HG03342 (cell line): ENCODE results near the gene QRFP.

Source experiments
- ATAC-seq: cut with Tn5 transposase; IDR thresholded peaks from one replicate; pipeline ENCODE4 v1.9.1; 2021; ENCODE audit warnings: mild to moderate bottlenecking, moderate library complexity; ENCODE audit not compliant: unreplicated experiment

Gene QRFP

GRCh38 chr9:130874783-130875182, 21.8 kb downstream of the QRFP start:
- no peak for ATAC-seq

- no peak for ATAC-seq
Measured at GRCh38 chr9:130873966-130874365, 22.6 kb downstream of the QRFP start.

- no peak for ATAC-seq
Measured at GRCh38 chr9:130872912-130873503, 23.6 kb downstream of the QRFP start.

- no peak for ATAC-seq
Measured at GRCh38 chr9:130872508-130872907, 24.1 kb downstream of the QRFP start.

GRCh38 chr9:130872093-130872492, 24.5 kb downstream of the QRFP start:
- ATAC-seq: no peak

- ATAC-seq: no peak
Measured at GRCh38 chr9:130871395-130872062, 25.1 kb downstream of the QRFP start.

GRCh38 chr9:130870491-130871381, 25.9 kb downstream of the QRFP start:
- no peak for ATAC-seq

GRCh38 chr9:130869250-130869649, 27.4 kb downstream of the QRFP start:
- no peak for ATAC-seq

- ATAC-seq: no peak
Measured at GRCh38 chr9:130868230-130868629, 28.4 kb downstream of the QRFP start.

GRCh38 chr9:130867556-130867955, 29.1 kb downstream of the QRFP start:
- ATAC-seq: no peak

GRCh38 chr9:130866474-130866965, 30.1 kb downstream of the QRFP start:
- no peak for ATAC-seq

GRCh38 chr9:130865921-130866320, 30.7 kb downstream of the QRFP start:
- no peak for ATAC-seq

- no peak for ATAC-seq
Measured at GRCh38 chr9:130864541-130864940, 32.1 kb downstream of the QRFP start.

- no peak for ATAC-seq
Measured at GRCh38 chr9:130862747-130863146, 33.9 kb downstream of the QRFP start.

GRCh38 chr9:130862217-130862616, 34.4 kb downstream of the QRFP start:
- no peak for ATAC-seq

- no peak for ATAC-seq
Measured at GRCh38 chr9:130861372-130862180, 35.0 kb downstream of the QRFP start.

GRCh38 chr9:130860458-130861316, 35.9 kb downstream of the QRFP start:
- ATAC-seq: no peak

GRCh38 chr9:130858739-130859705, 37.6 kb downstream of the QRFP start:
- no peak for ATAC-seq
